ENCODE results near the gene GPR18.

- TF ChIP-seq CTCF (IDR thresholded peaks at IDR 0.05), result no peak
- no peak for TF ChIP-seq POLR2A (IDR thresholded peaks at IDR 0.05)
These were observed 49.2 kb downstream of the GPR18 start for GRCh38 chr13:99208845-99209527.
